B cell (primary cell): ENCODE measurements around the gene HDAC11.

Experiments
- CTCF ChIP-seq: fragments of 200-600 bp; IDR thresholded peaks from one replicate; pipeline ENCODE4 v1.8.0; 2022; ENCODE audit warnings: antibody characterized with exemption, mild to moderate bottlenecking
- EZH2 ChIP-seq: IDR thresholded peaks from 2 replicates; pipeline ENCODE4 v1.6.1; 2012; ENCODE audit warnings: borderline replicate concordance, low read depth, mild to moderate bottlenecking, moderate library complexity, low read length; ENCODE audit not compliant: insufficient read depth, poor library complexity, severe bottlenecking

- no peak for TF ChIP-seq CTCF
- no peak for TF ChIP-seq EZH2
Measured at GRCh38 chr3:13541691-13542090, 61.6 kb downstream of the HDAC11 start.
